Natural killer cell treated with Interleukin-12 subunit alpha and Interleukin-12 subunit beta and Interleukin-15 and Interleukin-18, amount 100 ng/mL, for 72 hours (primary cell): ENCODE data around the gene FGD6. TPM values are rescaled to one million over a fixed set of nuclear protein-coding genes. Genes with fewer than 3 reads are reported as not detected.
A peak's percentile ranks its signal among the peaks of the same experiment; 100 is the strongest.
"Not testable (repeated sequence)": the region's sequence is repeated elsewhere in the genome, so short reads cannot be mapped to it uniquely, and the experiment has no call there.

ENCODE experiments used
- ATAC-seq, 2 donors: fragments of 150-1000 bp; cut with Tn5 transposase in 1 of 2; sonication (Bioruptor Pico), chemical (Tn5 transposase) in 1 of 2; 2 replicates each; pipeline ENCODE4 v1.10.0; 2021
- DNase-seq: peaks from one replicate; pipeline ENCODE4 v3.0.0; 2022; ENCODE audit warnings: low spot score
- H3K27ac Mint-ChIP-seq, 2 donors: 1 replicate in 1 of 2; 2 replicates in 1 of 2; pipeline ENCODE4 v1.8.0; 2022; ENCODE audit warnings: mixed read lengths in 2 of 2, mild to moderate bottlenecking in 1 of 2, moderate library complexity in 1 of 2
- H3K27me3 Mint-ChIP-seq, 2 donors: 1 replicate in 1 of 2; 2 replicates in 1 of 2; pipeline ENCODE4 v1.8.0; 2022; ENCODE audit warnings: mixed read lengths in 2 of 2
- H3K36me3 Mint-ChIP-seq: one replicate; pipeline ENCODE4 v1.8.0; 2022; ENCODE audit warnings: mixed read lengths
- H3K4me1 Mint-ChIP-seq, 2 donors: 1 replicate in 1 of 2; 2 replicates in 1 of 2; pipeline ENCODE4 v1.8.0; 2022; ENCODE audit warnings: low read depth in 2 of 2, mixed read lengths in 2 of 2, mild to moderate bottlenecking in 1 of 2
- H3K4me3 Mint-ChIP-seq: one replicate; pipeline ENCODE4 v1.8.0; 2022; ENCODE audit warnings: mixed read lengths
- H3K9me3 Mint-ChIP-seq: 2 replicates; pipeline ENCODE4 v1.8.0; 2022; ENCODE audit warnings: mixed read lengths
- total RNA-seq, 2 donors: library from RNA; stranded (reverse); gene quantifications; one replicate each; pipeline ENCODE4 v1.2.3, GENCODE V29; 2022

FGD6 gene
- total RNA-seq, 2 donors from 2014 or later = 0.62 to 2.0 TPM

DNA sequence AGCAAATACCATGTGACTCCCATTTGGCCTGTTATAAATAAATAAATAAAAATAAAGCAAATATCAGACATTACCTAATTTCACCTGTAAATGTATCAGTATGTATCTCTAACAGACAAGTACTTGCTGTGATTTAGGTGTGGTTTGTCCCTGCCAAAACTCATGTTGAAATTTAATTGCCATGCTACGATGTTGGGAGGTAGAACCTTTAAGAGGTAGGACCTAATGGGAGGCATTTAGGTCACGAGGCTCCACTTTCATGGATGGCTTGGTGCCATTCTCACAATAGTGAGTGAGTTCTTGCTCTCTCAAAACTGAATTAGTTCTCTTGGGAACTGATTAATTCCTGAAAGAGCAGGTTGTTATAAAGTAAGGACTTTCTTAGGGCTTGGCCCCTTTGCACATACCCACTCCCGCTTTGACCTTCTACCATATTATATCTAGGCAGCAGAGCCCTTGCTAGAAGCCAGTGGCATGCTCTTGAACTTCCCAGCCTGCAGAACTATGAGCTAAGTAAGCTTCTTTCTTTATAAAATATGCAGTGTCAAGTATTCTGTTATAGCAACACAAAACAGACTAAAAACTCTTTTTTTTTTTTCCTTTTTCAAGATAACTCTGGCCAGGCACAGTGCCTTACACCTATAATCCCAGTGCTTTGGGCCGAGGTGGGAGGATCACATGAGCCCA lies 26.4 kb upstream of the FGD6 start:
- DNase-seq (no peak), ATAC-seq (no peak)
- Mint-ChIP-seq H3K27me3 (no peaks in the 10 kb centered on the region), H3K4me1 (peaks cover 15 to 21% of the 10 kb centered on the region in 2 donors), H3K36me3 (no peaks in the 10 kb centered on the region), H3K4me3 (no peak overlapping the region), H3K27ac (no peak overlapping the region), H3K9me3 (no peaks in the 10 kb centered on the region)

DNA sequence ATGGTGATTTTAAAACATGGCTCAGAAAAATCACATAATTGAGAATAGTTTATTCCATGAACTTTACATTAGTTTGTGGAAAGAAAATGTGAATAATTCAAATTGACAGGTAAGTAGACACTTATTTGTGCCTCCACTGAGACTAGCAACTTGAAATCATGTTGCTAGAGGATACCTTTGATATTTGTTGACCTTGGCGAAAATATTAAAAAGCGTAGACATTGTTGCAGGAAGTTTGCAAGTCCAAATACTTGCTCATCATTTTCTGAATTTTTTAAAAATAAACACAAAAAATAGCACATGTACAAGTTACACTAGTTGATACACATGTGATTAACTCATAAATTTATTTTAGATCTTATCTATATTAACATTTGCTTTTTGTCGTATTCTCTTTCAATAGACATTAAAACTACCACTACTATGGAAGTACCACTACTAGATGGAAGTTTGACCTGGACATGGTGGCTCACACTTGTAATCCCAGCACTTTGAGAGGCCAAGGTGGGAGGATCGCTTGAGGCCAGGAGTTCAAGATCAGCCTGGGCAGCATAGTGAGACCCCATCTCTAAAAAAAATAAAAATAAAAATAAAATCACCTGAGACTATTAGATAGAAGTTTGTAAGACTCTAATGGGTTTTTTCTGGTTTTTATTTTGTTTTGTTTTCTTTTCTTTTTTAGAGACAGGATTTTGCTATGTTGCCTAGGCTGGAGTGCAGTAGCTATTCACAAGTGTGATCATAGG lies 24.7 kb upstream of the FGD6 start:
- DNase-seq (no peak), ATAC-seq (no peak)
- no peaks in the 10 kb centered on the region for H3K27me3 Mint-ChIP-seq
- no peak overlapping the region for H3K4me3 Mint-ChIP-seq
- no peaks in the 10 kb centered on the region for H3K9me3 Mint-ChIP-seq
- H3K4me1 Mint-ChIP-seq = peaks cover 16 to 18% of the 10 kb centered on the region in 2 donors
- H3K36me3 Mint-ChIP-seq = no peaks in the 10 kb centered on the region
- H3K27ac Mint-ChIP-seq = no peak overlapping the region

DNA sequence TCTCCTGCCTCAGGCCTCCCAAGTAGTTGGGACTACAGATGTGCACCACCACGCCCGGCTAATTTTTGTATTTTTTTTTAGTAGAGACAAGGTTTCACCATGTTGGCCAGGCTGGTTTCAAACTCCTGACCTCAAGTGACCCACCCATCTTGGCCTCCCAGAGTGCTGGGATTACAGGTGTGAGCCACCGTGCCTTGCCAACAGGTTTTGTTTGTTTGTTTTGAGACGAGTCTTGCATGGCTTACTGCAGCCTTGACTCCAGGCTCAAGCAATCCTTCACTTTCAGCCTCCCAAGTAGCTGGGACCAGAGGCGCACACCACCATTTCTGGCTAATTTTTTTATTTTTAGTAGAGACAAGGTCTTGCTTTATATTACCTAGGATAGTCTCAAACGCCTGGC lies 23.9 kb upstream of the FGD6 start:
- H3K4me1 Mint-ChIP-seq = peaks cover 12 to 16% of the 10 kb centered on the region in 2 donors
- not testable (repeated sequence) for DNase-seq, ATAC-seq, H3K27me3 Mint-ChIP-seq, H3K36me3 Mint-ChIP-seq, H3K4me3 Mint-ChIP-seq, H3K27ac Mint-ChIP-seq, H3K9me3 Mint-ChIP-seq

DNA sequence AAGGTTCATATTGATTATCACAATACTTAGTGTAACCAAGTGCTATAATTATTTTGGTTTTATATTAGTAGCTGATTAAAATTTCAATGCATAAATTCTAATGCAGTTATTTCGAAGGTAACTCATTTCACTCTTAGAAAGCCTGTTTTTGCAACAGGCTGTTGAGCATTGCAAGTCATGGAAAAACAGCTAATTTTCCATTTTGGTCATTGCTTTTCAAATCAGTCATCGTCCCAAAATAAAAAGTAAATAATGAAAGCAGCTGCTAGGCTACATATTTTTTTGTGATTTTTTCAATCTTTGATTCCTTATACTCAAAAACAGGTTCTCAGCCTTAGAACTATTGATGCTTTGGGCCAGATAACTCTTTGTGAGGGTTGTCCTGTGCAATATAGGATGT lies 23.3 kb upstream of the FGD6 start:
- H3K27ac Mint-ChIP-seq = no peak overlapping the region
- no peak overlapping the region for H3K4me3 Mint-ChIP-seq
- H3K36me3 Mint-ChIP-seq = no peaks in the 10 kb centered on the region
- no peaks in the 10 kb centered on the region for H3K9me3 Mint-ChIP-seq
- DNase-seq (no peak), ATAC-seq (no peak)
- H3K4me1 Mint-ChIP-seq = peaks cover 11 to 12% of the 10 kb centered on the region in 2 donors
- H3K27me3 Mint-ChIP-seq = no peaks in the 10 kb centered on the region

DNA sequence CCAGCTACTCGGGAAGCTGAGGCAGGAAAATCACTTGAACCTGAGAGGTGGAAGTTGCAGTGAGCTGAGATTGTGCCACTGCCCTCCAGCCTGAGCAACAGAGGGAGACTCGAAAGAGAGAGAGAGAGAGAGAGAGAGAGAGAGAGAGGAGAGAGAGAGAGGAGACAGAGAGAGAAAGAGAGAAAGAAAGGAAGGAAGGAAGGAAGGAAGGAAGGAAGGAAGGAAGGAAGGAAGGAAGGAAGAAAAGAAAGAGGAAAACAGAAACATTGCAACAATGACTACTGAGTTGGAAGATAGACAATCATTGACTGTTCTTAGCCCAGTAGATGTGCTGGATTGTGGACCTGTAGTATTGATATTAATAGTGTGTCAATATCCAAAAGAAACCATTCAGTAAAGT lies 22.6 kb upstream of the FGD6 start:
- not testable (repeated sequence) for H3K9me3 Mint-ChIP-seq, H3K27me3 Mint-ChIP-seq, H3K4me3 Mint-ChIP-seq, H3K36me3 Mint-ChIP-seq, ATAC-seq, DNase-seq
- peak overlapping the region in 1 of 2 donors; percentile 49 for H3K27ac Mint-ChIP-seq
- H3K4me1 Mint-ChIP-seq = peaks cover 11 to 12% of the 10 kb centered on the region in 2 donors

DNA sequence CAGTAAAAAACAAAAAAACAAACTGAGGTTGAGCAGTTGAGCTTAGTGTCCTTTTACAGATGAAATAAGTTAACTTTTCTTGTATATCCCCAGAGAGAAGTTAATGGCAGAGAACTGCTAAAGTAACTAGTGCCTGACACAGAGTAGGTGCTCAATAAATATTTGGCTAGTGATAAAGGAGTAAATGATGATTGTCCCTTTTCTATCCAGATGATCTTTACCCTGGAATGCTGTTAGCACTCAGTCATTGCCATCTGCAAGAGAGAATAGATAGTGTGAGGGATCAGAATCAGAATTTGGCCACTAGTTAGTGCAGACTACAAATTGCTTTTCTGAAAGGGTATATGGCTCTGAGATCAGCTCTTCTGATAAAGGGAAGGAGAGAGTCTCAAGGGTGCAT lies 21.9 kb upstream of the FGD6 start:
- no peak overlapping the region for H3K4me3 Mint-ChIP-seq

DNA sequence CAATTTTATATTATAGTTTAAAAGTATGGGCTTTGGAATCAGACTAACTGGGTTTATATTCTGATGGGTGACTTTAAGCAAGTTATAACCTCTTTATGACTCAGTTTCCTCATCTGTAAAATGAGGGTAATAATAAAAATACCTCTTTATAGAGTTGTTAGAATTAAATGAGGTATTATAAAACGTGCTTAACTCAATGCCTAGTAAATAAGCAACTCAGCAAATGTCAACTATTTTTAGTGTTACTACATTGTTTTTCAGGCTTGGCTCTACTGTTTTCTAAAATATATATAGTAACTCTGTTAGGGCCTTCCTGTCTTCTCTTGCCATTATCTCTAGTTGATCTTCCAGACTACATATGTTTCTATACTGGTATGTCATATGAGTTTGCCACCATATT lies 20.9 kb upstream of the FGD6 start:
- Mint-ChIP-seq H3K4me1 (peaks cover 11 to 14% of the 10 kb centered on the region in 2 donors), H3K27me3 (no peaks in the 10 kb centered on the region), H3K4me3 (no peak overlapping the region), H3K36me3 (no peaks in the 10 kb centered on the region), H3K9me3 (no peaks in the 10 kb centered on the region), H3K27ac (no peak overlapping the region)
- DNase-seq (no peak), ATAC-seq (no peak)

More for the DNA sequence above, 21.9 kb upstream of the FGD6 start:
- no peaks in the 10 kb centered on the region for H3K27me3 Mint-ChIP-seq
- ATAC-seq (no peak), DNase-seq (no peak)
- H3K4me1 Mint-ChIP-seq = peaks cover 11 to 14% of the 10 kb centered on the region in 2 donors
- no peaks in the 10 kb centered on the region for H3K9me3 Mint-ChIP-seq
- H3K36me3 Mint-ChIP-seq = no peaks in the 10 kb centered on the region
- H3K27ac Mint-ChIP-seq = peak overlapping the region in 1 of 2 donors; percentile 49

DNA sequence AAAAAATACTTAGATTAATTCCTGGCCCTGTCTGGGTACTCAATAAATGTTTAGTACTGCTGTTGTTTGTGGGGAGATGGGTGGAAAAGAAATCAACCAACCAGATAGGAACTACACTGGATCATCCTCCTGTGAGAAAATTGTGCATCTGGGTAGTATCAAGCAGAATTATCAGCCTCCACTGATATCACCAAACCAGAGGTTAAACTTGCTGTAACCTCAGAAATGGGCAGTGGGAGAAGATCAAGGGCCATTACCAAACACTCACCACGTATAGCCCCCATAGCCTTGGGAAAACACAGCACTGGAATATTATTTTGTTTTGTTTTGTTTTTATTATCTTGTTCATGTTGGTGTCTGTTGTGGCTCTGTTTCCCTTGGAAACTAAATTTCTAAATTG lies 20.0 kb upstream of the FGD6 start:
- Mint-ChIP-seq H3K4me1 (peaks cover 11 to 16% of the 10 kb centered on the region in 2 donors), H3K27ac (no peak overlapping the region), H3K27me3 (no peaks in the 10 kb centered on the region), H3K4me3 (no peak overlapping the region), H3K9me3 (no peaks in the 10 kb centered on the region), H3K36me3 (no peaks in the 10 kb centered on the region)
- no peak for ATAC-seq
- no peak for DNase-seq

DNA sequence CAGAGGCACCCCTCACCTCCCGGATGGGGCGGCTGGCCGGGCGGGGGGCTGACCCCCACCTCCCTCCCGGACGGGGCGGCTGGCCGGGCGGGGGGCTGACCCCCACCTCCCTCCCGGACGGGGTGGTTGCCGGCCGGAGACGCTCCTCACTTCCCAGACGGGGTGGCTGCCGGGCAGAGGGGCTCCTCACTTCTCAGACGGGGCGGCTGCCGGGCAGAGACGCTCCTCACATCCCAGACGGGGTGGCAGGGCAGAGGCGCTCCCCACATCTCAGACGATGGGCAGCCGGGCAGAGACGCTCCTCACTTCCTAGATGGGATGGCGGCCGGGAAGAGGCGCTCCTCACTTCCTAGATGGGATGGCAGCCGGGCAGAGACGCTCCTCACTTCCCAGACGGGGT lies 18.4 kb upstream of the FGD6 start:
- not testable (repeated sequence) for H3K9me3 Mint-ChIP-seq, DNase-seq, H3K27ac Mint-ChIP-seq, ATAC-seq, H3K27me3 Mint-ChIP-seq, H3K4me3 Mint-ChIP-seq, H3K36me3 Mint-ChIP-seq
- H3K4me1 Mint-ChIP-seq = peaks cover 11 to 17% of the 10 kb centered on the region in 2 donors

DNA sequence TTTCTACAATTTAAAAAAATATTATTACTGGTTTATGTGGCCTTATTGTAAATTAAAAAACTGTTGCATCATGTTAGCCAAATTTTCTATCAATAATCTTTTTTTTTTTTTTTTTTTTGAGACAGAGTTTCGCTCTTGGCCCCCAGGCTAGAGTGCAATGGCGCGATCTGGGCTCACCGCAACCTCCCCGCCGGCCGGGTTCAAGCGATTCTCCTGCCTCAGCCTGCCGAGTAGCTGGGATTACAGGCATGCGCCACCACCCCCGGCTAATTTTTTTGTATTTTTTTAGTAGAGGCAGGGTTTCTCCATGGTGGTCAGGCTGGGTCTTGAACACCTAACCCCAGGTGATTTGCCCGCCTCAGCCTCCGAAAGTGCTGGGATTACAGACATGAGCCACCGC lies 16.9 kb upstream of the FGD6 start:
- DNase-seq, ATAC-seq, H3K27ac Mint-ChIP-seq, H3K4me1 Mint-ChIP-seq, H3K36me3 Mint-ChIP-seq, H3K9me3 Mint-ChIP-seq, H3K4me3 Mint-ChIP-seq, H3K27me3 Mint-ChIP-seq: not testable (repeated sequence)

DNA sequence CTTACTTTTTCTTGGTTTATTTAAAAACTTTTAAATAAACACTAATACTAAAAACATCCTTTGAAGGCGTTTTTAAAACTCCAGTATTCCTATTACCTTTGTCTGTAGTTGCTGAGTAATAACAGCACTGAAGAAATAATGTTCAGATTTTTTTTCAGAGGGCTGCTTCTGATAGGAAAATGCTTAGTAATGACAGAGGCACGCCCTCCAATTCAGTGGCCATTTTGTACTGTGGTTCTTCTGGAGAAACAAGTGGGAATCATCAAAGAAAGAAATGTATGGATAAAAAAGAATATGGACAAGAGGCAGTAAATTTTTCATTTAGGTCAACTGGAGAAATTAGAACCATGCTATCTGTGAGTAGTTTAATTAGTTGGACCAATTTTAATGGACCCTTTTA lies 13.9 kb upstream of the FGD6 start:
- Mint-ChIP-seq H3K27me3 (no peaks in the 10 kb centered on the region), H3K4me1 (peaks cover 5% of the 10 kb centered on the region in 2 donors), H3K27ac (no peak overlapping the region), H3K4me3 (no peak overlapping the region), H3K9me3 (no peaks in the 10 kb centered on the region), H3K36me3 (no peaks in the 10 kb centered on the region)
- DNase-seq (no peak), ATAC-seq (no peak)

DNA sequence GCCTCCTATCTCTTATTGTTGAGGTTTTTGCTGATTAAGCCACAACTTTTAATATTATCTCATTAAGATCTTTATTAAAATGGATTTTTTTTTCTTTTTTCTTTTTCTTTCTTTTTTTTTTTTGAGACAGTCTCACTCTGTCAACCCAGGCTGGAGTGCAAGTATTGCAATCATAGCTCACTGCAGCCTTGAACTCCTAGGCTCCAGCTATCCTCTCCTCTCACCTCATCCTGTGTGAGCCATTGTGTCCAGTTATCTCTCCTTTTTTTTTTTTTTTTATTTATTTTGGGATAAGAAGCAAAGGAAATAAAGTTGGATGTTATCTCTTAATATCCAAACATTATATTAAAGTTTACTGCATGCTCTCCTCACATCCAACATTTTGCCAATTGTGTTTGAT lies 13.0 kb upstream of the FGD6 start:
- Mint-ChIP-seq H3K9me3 (no peaks in the 10 kb centered on the region), H3K36me3 (no peaks in the 10 kb centered on the region), H3K4me1 (peaks cover 5% of the 10 kb centered on the region in 2 donors), H3K4me3 (no peak overlapping the region), H3K27ac (no peak overlapping the region), H3K27me3 (no peaks in the 10 kb centered on the region)
- DNase-seq (no peak), ATAC-seq (no peak)

DNA sequence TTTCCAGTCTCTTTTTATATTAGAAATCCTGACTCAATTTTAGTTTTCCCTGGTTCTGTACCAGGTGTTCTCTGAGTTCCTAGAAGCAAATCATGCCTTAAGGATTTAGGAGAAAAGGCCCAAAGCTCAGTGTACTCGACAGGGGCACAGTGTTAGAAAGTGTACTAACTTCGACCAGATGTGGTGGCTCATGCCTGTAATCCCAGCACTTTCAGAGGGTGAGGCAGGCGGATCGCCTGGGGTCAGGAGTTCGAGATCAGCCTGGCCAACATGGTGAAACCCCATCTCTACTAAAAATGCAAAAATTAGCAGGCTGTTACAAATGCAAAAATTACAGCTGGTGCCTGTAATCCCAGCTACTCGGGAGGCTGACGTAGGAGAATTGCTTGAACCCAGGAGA lies 12.4 kb upstream of the FGD6 start:
- no peak overlapping the region for H3K4me3 Mint-ChIP-seq
- H3K9me3 Mint-ChIP-seq = no peaks in the 10 kb centered on the region
- ATAC-seq = no peak
- H3K4me1 Mint-ChIP-seq = peaks cover 9 to 10% of the 10 kb centered on the region in 2 donors
- H3K36me3 Mint-ChIP-seq = no peaks in the 10 kb centered on the region
- no peak for DNase-seq
- no peak overlapping the region for H3K27ac Mint-ChIP-seq
- no peaks in the 10 kb centered on the region for H3K27me3 Mint-ChIP-seq

DNA sequence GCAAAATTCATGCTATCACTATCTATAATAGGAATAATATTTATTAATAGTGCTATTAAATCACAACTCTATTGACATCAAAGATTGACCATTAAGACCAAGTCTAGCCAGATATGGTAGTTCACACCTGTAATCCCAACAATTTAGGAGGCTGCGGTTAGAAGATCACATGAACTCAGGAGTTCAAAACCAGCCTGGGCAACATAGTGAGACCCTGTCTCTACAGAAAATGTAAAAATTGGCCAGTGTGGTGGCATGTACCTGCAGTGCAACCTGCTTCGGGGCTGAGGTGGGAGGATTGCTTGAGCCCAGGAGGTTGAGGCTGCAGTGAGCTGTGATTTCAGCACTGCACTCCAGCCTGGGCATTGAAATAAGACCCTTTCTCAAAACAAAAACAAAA lies 11.3 kb upstream of the FGD6 start:
- Mint-ChIP-seq H3K36me3 (no peaks in the 10 kb centered on the region), H3K9me3 (no peaks in the 10 kb centered on the region), H3K27me3 (no peaks in the 10 kb centered on the region), H3K4me1 (peaks cover 11 to 14% of the 10 kb centered on the region in 2 donors), H3K4me3 (no peak overlapping the region), H3K27ac (no peak overlapping the region)
- DNase-seq (no peak), ATAC-seq (no peak)
